AG04449 (cell line): ENCODE data around the gene VIPAS39.

ENCODE experiments used
- CTCF ChIA-PET: fragments of 350-600 bp; formaldehyde crosslinking; extraction: SDS; loops from one replicate; lab custom pipeline; 2021; ENCODE audit warnings: antibody characterized with exemption; lab: Yijun Ruan, JAX
- POLR2A ChIA-PET: fragments of 400-600, 350-600 bp; formaldehyde crosslinking; extraction: SDS; loops from one replicate; lab custom pipeline; 2020; ENCODE audit warnings: antibody characterized with exemption, inconsistent platforms; lab: Yijun Ruan, JAX
- DNase-seq: peaks from one replicate; pipeline ENCODE4 v3.0.0-alpha.2; 2010; ENCODE audit warnings: low read depth, low spot score
- H3K4me3 ChIP-seq: 2 replicates; pipeline ENCODE4 v1.5.1; 2011; ENCODE audit warnings: low read depth, mild to moderate bottlenecking, control low read depth, low read length
- CTCF ChIP-seq: IDR thresholded peaks from one replicate; pipeline ENCODE4 v1.5.1; 2011; ENCODE audit warnings: mild to moderate bottlenecking, moderate library complexity, low read length, control low read depth, inconsistent platforms; ENCODE audit not compliant: insufficient read depth; ENCODE audit errors: missing control alignments

The VIPAS39 gene

GRCh38 chr14:77442196-77442595 lies 15.2 kb downstream of the VIPAS39 start:
- no peak for DNase-seq
- no peak for TF ChIP-seq CTCF
- ChIA-PET POLR2A (no interaction called here), CTCF (interaction anchor here (1.3 kb wide), 1 partner anchor 17 kb away, joined by 4 read pairs; no protein-coding TSS in a partner anchor)
- no peak overlapping the region for H3K4me3 ChIP-seq

- TF ChIP-seq CTCF: no peak
- ChIA-PET POLR2A (no interaction called here), CTCF (interaction anchor here (1.9 kb wide), 1 partner anchor 111 kb away, joined by 7 read pairs; no protein-coding TSS in a partner anchor)
- no peak for DNase-seq
- no peak overlapping the region for H3K4me3 ChIP-seq
Measured at GRCh38 chr14:77439861-77440260, 17.5 kb downstream of the VIPAS39 start.

GRCh38 chr14:77438596-77438995 lies 18.8 kb downstream of the VIPAS39 start:
- ChIA-PET POLR2A (no interaction called here), CTCF (interaction anchor here (1.9 to 2.8 kb wide), 2 partner anchors 20 to 112 kb away, joined by 7 to 10 read pairs; no protein-coding TSS in a partner anchor)
- no peak overlapping the region for H3K4me3 ChIP-seq
- no peak for DNase-seq
- no peak for TF ChIP-seq CTCF

- no peak overlapping the region for H3K4me3 ChIP-seq
- TF ChIP-seq CTCF: no peak
- DNase-seq: no peak
- ChIA-PET CTCF (no interaction called here), POLR2A (no interaction called here)
Measured at GRCh38 chr14:77436042-77436441, 21.4 kb downstream of the VIPAS39 start.

GRCh38 chr14:77426396-77426795 lies 31.0 kb downstream of the VIPAS39 start:
- CTCF ChIA-PET: no interaction called here

GRCh38 chr14:77424862-77425261 lies 32.5 kb downstream of the VIPAS39 start:
- CTCF ChIA-PET: interaction anchor here (0.9 kb wide), 1 partner anchor 110 kb away, joined by 3 read pairs; no protein-coding TSS in a partner anchor
- no peak for DNase-seq
- TF ChIP-seq CTCF: no peak
- POLR2A ChIA-PET: no interaction called here
- no peak overlapping the region for H3K4me3 ChIP-seq

More at GRCh38 chr14:77426396-77426795, 31.0 kb downstream of the VIPAS39 start:
- H3K4me3 ChIP-seq: no peak overlapping the region
- no peak for DNase-seq
- POLR2A ChIA-PET: no interaction called here
- TF ChIP-seq CTCF: no peak
